ENCODE data around the gene MLPH. TPM values are rescaled to one million over a fixed set of nuclear protein-coding genes. Genes with fewer than 3 reads are reported as not detected.

MLPH gene
- total RNA-seq, 4 donors from 2014 or later = 13.3 to 37.9 (median 19.9) TPM

- TF ChIP-seq POLR2A (IDR thresholded peaks at IDR 0.05) (no peak), CTCF (IDR thresholded peaks at IDR 0.05) (no peak)
- WGBS, 2 donors = 58 to 62% methylated on average over 9 of the region's 9 CpGs
- peak in 1 of 2 donors; percentile 80 for DNase-seq (ENCODE audit: low spot score in 2 of 2)
- H3K4me3 ChIP-seq (ENCODE audit: low read depth, poor library complexity, severe bottlenecking) = no peak overlapping the region
- intact Hi-C loops (cut with DNase I; ENCODE audit: low total_unique reads) = no loop called here
Observed at GRCh38 chr2:237483018-237483731, 3.9 kb upstream of the MLPH start.

GRCh38 chr2:237485304-237485703 is 1.7 kb upstream of the MLPH start:
- intact Hi-C loops (cut with DNase I; ENCODE audit: low total_unique reads) = no loop called here
- no peak overlapping the region for H3K4me3 ChIP-seq (ENCODE audit: low read depth, poor library complexity, severe bottlenecking)
- TF ChIP-seq CTCF (IDR thresholded peaks at IDR 0.05) (no peak), POLR2A (IDR thresholded peaks at IDR 0.05) (no peak)
- 83 to 91% methylated on average over 1 of the region's 1 CpG for WGBS, 2 donors
- DNase-seq (ENCODE audit: low spot score in 2 of 2) = no peak

GRCh38 chr2:237485844-237486243 is 1.2 kb upstream of the MLPH start:
- no peak for DNase-seq (ENCODE audit: low spot score in 2 of 2)

GRCh38 chr2:237486334-237486818 is 675 bp upstream of the MLPH start:
- intact Hi-C loops (cut with DNase I; ENCODE audit: low total_unique reads) = no loop called here
- 11 to 15% methylated on average over 36 of the region's 36 CpGs for WGBS, 2 donors
- H3K4me3 ChIP-seq (ENCODE audit: low read depth, poor library complexity, severe bottlenecking) = peak overlapping the region; percentile 21
- TF ChIP-seq POLR2A (IDR thresholded peaks at IDR 0.05) (no peak), CTCF (IDR thresholded peaks at IDR 0.05) (no peak)
- no peak for DNase-seq (ENCODE audit: low spot score in 2 of 2)

More at GRCh38 chr2:237485844-237486243, 1.2 kb upstream of the MLPH start:
- intact Hi-C loops (cut with DNase I; ENCODE audit: low total_unique reads) = no loop called here
- H3K4me3 ChIP-seq (ENCODE audit: low read depth, poor library complexity, severe bottlenecking) = no peak overlapping the region
- no peak for TF ChIP-seq POLR2A (IDR thresholded peaks at IDR 0.05)
- TF ChIP-seq CTCF (IDR thresholded peaks at IDR 0.05) = no peak

- DNase-seq (ENCODE audit: low spot score in 2 of 2) = no peak
- WGBS, 2 donors = 56 to 67% methylated on average over 10 of the region's 14 CpGs
Observed at GRCh38 chr2:237487496-237487895, 445 bp downstream of the MLPH start.

More at GRCh38 chr2:237487496-237487895, 445 bp downstream of the MLPH start:
- H3K4me3 ChIP-seq (ENCODE audit: low read depth, poor library complexity, severe bottlenecking) = peak overlapping the region; percentile 21
- TF ChIP-seq POLR2A (IDR thresholded peaks at IDR 0.05) (no peak), CTCF (IDR thresholded peaks at IDR 0.05) (no peak)
- intact Hi-C loops (cut with DNase I; ENCODE audit: low total_unique reads) = no loop called here

Data from lower leg skin (tissue), 4 donors.